Measurements from ENCODE around the gene CHST14. TPM values are rescaled to one million over a fixed set of nuclear protein-coding genes. Genes with fewer than 3 reads are reported as not detected.

The CHST14 gene
- polyA plus RNA-seq, 2 of the 4 experiments (the other 2 are of a cell fraction) = 8.6 to 11.0 TPM

DNA sequence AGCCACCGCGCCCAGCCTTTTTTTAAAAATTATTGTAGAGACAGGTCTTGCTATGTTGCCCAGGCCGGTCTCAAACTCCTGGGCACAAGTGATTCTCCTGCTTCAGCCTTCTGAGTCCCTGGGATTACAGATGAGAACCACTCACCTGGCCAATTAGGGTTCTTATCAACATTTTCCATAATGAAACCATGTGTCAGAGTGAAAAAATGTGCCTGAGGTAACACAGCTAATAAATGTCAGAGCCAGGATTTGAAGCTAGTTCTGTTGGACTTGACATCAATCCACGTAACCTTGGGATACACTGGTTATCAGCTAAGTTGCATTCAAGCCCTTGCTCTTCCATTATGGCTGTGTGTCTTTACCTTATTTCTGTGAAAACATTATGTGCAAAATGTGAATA lies 29.1 kb downstream of the CHST14 start:
- FAIRE-seq (no peak), DNase-seq (ENCODE audit: low read depth in 1 of 2, low spot score in 1 of 2) (no peak), ATAC-seq (no peak)
- H3K27ac ChIP-seq = no peak overlapping the region
- peaks cover 9% of the 10 kb centered on the region; the same call in 1 of the 3 replicates for H3K4me1 ChIP-seq
- WGBS (ENCODE audit: missing lambda C conversion rate) = 67% methylated on average over 4 of the region's 4 CpGs
- no peak overlapping the region for H3K4me3 ChIP-seq
- POLR2A ChIA-PET = no interaction called here
- no peak overlapping the region for H3K4me2 ChIP-seq
- CTCF ChIA-PET = no interaction called here
- TF ChIP-seq NPAS2 (CRISPR knock-in tag; IDR thresholded peaks at IDR 0.05; ENCODE audit: borderline replicate concordance) (no peak), RCOR1 (IDR thresholded peaks at IDR 0.05; ENCODE audit: low read depth, low read length) (no peak), RNF2 (IDR thresholded peaks at IDR 0.05; ENCODE audit: borderline replicate concordance, low read depth) (no peak)
- H3K9me3 ChIP-seq = no peaks in the 10 kb centered on the region

DNA sequence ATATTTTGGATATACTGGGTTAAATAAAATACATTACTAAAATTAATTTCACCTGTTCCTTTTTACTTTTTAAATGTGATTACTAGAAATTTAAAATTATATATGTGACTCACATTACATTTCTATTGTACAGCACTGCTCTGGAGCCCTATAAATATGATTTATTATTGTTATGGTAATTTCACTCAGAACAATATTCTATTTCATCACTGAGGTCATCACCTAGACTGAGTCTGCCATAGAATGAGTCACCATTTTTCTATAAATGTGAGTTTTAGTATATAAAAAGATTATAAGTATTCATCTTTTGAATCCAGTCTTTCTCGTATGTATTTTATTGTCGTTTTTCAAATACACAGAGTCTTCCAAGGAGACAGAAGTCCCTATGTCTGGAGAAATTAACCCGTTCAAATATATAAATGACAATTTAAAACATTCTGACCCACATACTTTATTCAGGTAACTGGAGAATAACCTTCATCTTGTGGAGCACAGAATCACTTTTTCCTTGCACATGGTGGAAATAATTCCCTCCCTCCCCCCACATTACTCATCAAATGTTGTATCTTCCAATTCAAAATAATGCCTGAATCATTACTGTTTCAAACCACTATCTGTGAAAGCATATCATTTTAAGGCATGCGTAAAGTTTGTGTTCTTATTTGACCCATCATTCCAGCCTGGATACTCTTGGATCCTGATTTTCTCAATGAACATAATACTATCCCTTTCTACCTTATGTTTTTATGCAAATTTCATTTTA lies 30.0 kb downstream of the CHST14 start:
- Histone ChIP-seq H3K4me2 (peak overlapping the region; percentile 36), H3K4me3 (no peak overlapping the region), H3K27ac (no peak overlapping the region), H3K4me1 (peaks cover 9% of the 10 kb centered on the region; the same call in 1 of the 3 replicates), H3K9me3 (no peaks in the 10 kb centered on the region)
- TF ChIP-seq, protein P1, sequence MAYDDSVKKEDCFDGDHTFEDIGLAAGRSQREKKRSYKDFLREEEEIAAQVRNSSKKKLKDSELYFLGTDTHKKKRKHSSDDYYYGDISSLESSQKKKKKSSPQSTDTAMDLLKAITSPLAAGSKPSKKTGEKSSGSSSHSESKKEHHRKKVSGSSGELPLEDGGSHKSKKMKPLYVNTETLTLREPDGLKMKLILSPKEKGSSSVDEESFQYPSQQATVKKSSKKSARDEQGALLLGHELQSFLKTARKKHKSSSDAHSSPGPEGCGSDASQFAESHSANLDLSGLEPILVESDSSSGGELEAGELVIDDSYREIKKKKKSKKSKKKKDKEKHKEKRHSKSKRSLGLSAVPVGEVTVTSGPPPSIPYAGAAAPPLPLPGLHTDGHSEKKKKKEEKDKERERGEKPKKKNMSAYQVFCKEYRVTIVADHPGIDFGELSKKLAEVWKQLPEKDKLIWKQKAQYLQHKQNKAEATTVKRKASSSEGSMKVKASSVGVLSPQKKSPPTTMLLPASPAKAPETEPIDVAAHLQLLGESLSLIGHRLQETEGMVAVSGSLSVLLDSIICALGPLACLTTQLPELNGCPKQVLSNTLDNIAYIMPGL (CRISPR knock-in tag; IDR thresholded peaks at IDR 0.05; ENCODE audit: borderline replicate concordance) = no peak
- TF ChIP-seq FOSL2 (IDR thresholded peaks at IDR 0.05) (no peak), FOSL2 (CRISPR knock-in tag; IDR thresholded peaks at IDR 0.05) (peak; percentile 56; the same call in 1 of the 2 replicates)
- no peak for DNase-seq (ENCODE audit: low read depth in 1 of 2, low spot score in 1 of 2)
- FAIRE-seq = no peak
- ChIA-PET POLR2A (no interaction called here), CTCF (interaction anchor here (1.0 kb wide), 1 partner anchor 19 kb away, joined by 5 read pairs; no protein-coding TSS in a partner anchor)
- WGBS (ENCODE audit: missing lambda C conversion rate) = 56% methylated on average over 4 of the region's 4 CpGs
- ATAC-seq = no peak

DNA sequence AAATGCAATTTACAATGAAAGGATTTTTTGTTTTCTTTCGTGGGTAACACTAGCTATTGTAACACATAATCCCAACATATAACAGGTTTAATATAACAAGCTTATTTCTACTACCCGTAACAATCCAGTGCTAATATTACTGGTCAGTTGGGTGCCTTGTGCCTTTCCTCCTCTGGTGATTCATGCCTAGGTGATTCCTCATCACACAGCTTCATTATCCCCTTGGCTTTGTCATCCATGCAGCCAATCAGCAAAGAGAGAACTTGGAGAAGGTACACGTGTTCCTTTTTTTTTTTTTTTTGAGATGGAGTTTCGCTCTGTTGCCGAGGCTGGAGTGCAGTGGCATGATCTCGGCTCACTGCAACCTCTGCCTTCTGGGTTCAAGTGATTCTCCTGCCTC lies 30.7 kb downstream of the CHST14 start:
- Histone ChIP-seq H3K4me1 (peaks cover 10% of the 10 kb centered on the region; the same call in 1 of the 3 replicates), H3K4me2 (no peak overlapping the region), H3K27ac (no peak overlapping the region), H3K4me3 (no peak overlapping the region), H3K9me3 (no peaks in the 10 kb centered on the region)
- POLR2A ChIA-PET = interaction anchor here (0.5 to 0.6 kb wide), 2 partner anchors 63 to 272 kb away, joined by 3 read pairs; partner anchors contain the start of gene CCDC32
- FAIRE-seq (no peak), ATAC-seq (no peak), DNase-seq (ENCODE audit: low read depth in 1 of 2, low spot score in 1 of 2) (no peak)
- 73% methylated on average over 5 of the region's 6 CpGs for WGBS (ENCODE audit: missing lambda C conversion rate)
- CTCF ChIA-PET = interaction anchor here (1.0 kb wide), 1 partner anchor 19 kb away, joined by 5 read pairs; no protein-coding TSS in a partner anchor
- TF ChIP-seq TP53 (CRISPR knock-in tag; IDR thresholded peaks at IDR 0.05) = no peak
- TF ChIP-seq, protein P2, sequence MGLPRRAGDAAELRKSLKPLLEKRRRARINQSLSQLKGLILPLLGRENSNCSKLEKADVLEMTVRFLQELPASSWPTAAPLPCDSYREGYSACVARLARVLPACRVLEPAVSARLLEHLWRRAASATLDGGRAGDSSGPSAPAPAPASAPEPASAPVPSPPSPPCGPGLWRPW (IDR thresholded peaks at IDR 0.05) = no peak
- TF ChIP-seq, protein P3, sequence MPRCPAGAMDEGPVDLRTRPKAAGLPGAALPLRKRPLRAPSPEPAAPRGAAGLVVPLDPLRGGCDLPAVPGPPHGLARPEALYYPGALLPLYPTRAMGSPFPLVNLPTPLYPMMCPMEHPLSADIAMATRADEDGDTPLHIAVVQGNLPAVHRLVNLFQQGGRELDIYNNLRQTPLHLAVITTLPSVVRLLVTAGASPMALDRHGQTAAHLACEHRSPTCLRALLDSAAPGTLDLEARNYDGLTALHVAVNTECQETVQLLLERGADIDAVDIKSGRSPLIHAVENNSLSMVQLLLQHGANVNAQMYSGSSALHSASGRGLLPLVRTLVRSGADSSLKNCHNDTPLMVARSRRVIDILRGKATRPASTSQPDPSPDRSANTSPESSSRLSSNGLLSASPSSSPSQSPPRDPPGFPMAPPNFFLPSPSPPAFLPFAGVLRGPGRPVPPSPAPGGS (IDR thresholded peaks at IDR 0.05) = no peak
- TF ChIP-seq, protein P4, sequence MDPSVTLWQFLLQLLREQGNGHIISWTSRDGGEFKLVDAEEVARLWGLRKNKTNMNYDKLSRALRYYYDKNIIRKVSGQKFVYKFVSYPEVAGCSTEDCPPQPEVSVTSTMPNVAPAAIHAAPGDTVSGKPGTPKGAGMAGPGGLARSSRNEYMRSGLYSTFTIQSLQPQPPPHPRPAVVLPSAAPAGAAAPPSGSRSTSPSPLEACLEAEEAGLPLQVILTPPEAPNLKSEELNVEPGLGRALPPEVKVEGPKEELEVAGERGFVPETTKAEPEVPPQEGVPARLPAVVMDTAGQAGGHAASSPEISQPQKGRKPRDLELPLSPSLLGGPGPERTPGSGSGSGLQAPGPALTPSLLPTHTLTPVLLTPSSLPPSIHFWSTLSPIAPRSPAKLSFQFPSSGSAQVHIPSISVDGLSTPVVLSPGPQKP (IDR thresholded peaks at IDR 0.05; ENCODE audit: low read depth, low read length) = no peak
- TF ChIP-seq, protein P5, sequence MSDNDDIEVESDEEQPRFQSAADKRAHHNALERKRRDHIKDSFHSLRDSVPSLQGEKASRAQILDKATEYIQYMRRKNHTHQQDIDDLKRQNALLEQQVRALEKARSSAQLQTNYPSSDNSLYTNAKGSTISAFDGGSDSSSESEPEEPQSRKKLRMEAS (IDR thresholded peaks at IDR 0.05) = no peak
- no peak for TF ChIP-seq HOXA7 (CRISPR knock-in tag; IDR thresholded peaks at IDR 0.05)
- no peak for TF ChIP-seq POLR2AphosphoS2 (conservative IDR thresholded peaks at IDR 0.05; ENCODE audit: low read length)
- TF ChIP-seq EP300 (IDR thresholded peaks at IDR 0.05) = no peak
- TF ChIP-seq ZNF302 (CRISPR knock-in tag; IDR thresholded peaks at IDR 0.05) = no peak
- TF ChIP-seq FOSB (CRISPR knock-in tag; IDR thresholded peaks at IDR 0.05) = no peak
- TF ChIP-seq JUN (IDR thresholded peaks at IDR 0.05) = no peak
